Gastrocnemius medialis (tissue), 4 donors: ENCODE measurements around the gene RALGAPA2. TPM values are rescaled to one million over a fixed set of nuclear protein-coding genes. Genes with fewer than 3 reads are reported as not detected.

Experiments
- ATAC-seq, 2 donors: fragments of 150-250 bp; one replicate each; pipeline ENCODE4 v1.9.1; 2016
- DNase-seq, 2 donors: peaks; one replicate each; pipeline ENCODE4 v3.0.0-alpha.2; 2019
- H3K27ac ChIP-seq, 4 donors: fragments of 200-600 bp; sonication (generic); 1 replicate in 1 of 4; 2 replicates in 3 of 4; pipeline ENCODE4 v1.5.1; 2016 to 2018; ENCODE audit warnings: mild to moderate bottlenecking in 2 of 4, moderate library complexity in 1 of 4
- H3K27me3 ChIP-seq, 3 donors: fragments of 200-600 bp; sonication (generic) in 2 of 3; 1 replicate in 1 of 3; 2 replicates in 2 of 3; pipeline versions ENCODE4 v1.5.1 to v1.6.0; 2016 to 2019; ENCODE audit warnings: mild to moderate bottlenecking in 1 of 3, moderate library complexity in 1 of 3
- H3K36me3 ChIP-seq, 2 donors: fragments of 200-600 bp; sonication (generic) in 1 of 2; one replicate each; pipeline ENCODE4 v1.5.1; 2017 to 2018
- H3K4me1 ChIP-seq, 2 donors: fragments of 200-600 bp; sonication (generic) in 1 of 2; one replicate each; pipeline ENCODE4 v1.5.1; 2016 to 2017; ENCODE audit warnings: mild to moderate bottlenecking in 2 of 2
- H3K4me3 ChIP-seq, 4 donors: fragments of 200-600 bp; sonication (generic) in 3 of 4; 1 replicate in 1 of 4; 2 replicates in 3 of 4; pipeline ENCODE4 v1.5.1; 2016 to 2019; ENCODE audit warnings: mild to moderate bottlenecking in 2 of 4
- H3K9me3 ChIP-seq, 3 donors: fragments of 200-600 bp; sonication (generic) in 2 of 3; 1 replicate in 1 of 3; 2 replicates in 2 of 3; pipeline ENCODE4 v1.5.1; 2016 to 2019
- POLR2A ChIP-seq, 2 donors: fragments of 450-650 bp; IDR thresholded peaks; one replicate each; pipeline ENCODE4 v1.6.1; 2017; ENCODE audit warnings: antibody characterized with exemption in 2 of 2, mild to moderate bottlenecking in 2 of 2, moderate library complexity in 2 of 2
- in situ Hi-C, 4 donors: fragments of 200-750 bp; cut with MboI; loops; one replicate each; pipeline versions ENCODE4 v1.15.0 to v1.8.0; 2017; ENCODE audit warnings: low sequenced_read_pairs in 4 of 4
- intact Hi-C: fragments of 100-400 bp; cut with DNase I; formaldehyde crosslinking; loops from one replicate; pipeline ENCODE4 v1.15.1; 2023; ENCODE audit warnings: low total_unique reads
- total RNA-seq, 4 donors: library from RNA; depleted of rRNA; stranded (reverse); fragments of >200 nt; gene quantifications; one replicate each; pipeline versions ENCODE4 v1.1.0 to v1.2.3, GENCODE V29; 2016
- TF ChIP-seq, protein P1 (sequence below), 5 experiments: fragments of 450-650 bp in 3 of 5; fragments of 200-600 bp in 2 of 5; sonication (generic) in 2 of 5; IDR thresholded peaks in 4 of 5; conservative IDR thresholded peaks in 1 of 5; 1 replicate in 4 of 5; 2 replicates in 1 of 5; pipeline ENCODE4 v1.5.1; 2016 to 2019; ENCODE audit warnings: antibody characterized with exemption in 5 of 5, mild to moderate bottlenecking in 3 of 5, moderate library complexity in 3 of 5

Gene RALGAPA2
- total RNA-seq, 4 donors from 2014 or later = 43.2 to 56.9 (median 52.0) TPM

GRCh38 chr20:20527661-20528060 is 184.8 kb downstream of the RALGAPA2 start:
- Histone ChIP-seq H3K27ac (no peak overlapping the region), H3K4me3 (no peak overlapping the region), H3K36me3 (peaks cover 3 to 69% of the 10 kb centered on the region in 2 donors), H3K27me3 (no peaks in the 10 kb centered on the region), H3K4me1 (peaks cover 6 to 16% of the 10 kb centered on the region in 2 donors), H3K9me3 (no peaks in the 10 kb centered on the region)
- no peak for DNase-seq
- no peak for ATAC-seq
- intact Hi-C loops (no loop called here), in situ Hi-C loops (no loop called here)
- TF ChIP-seq POLR2A (IDR thresholded peaks at IDR 0.05) = no peak
- TF ChIP-seq, protein P1, sequence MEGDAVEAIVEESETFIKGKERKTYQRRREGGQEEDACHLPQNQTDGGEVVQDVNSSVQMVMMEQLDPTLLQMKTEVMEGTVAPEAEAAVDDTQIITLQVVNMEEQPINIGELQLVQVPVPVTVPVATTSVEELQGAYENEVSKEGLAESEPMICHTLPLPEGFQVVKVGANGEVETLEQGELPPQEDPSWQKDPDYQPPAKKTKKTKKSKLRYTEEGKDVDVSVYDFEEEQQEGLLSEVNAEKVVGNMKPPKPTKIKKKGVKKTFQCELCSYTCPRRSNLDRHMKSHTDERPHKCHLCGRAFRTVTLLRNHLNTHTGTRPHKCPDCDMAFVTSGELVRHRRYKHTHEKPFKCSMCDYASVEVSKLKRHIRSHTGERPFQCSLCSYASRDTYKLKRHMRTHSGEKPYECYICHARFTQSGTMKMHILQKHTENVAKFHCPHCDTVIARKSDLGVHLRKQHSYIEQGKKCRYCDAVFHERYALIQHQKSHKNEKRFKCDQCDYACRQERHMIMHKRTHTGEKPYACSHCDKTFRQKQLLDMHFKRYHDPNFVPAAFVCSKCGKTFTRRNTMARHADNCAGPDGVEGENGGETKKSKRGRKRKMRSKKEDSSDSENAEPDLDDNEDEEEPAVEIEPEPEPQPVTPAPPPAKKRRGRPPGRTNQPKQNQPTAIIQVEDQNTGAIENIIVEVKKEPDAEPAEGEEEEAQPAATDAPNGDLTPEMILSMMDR (IDR thresholded peaks at IDR 0.05 in 4 of 5, conservative IDR thresholded peaks at IDR 0.05 in 1 of 5) = no peak

DNA sequence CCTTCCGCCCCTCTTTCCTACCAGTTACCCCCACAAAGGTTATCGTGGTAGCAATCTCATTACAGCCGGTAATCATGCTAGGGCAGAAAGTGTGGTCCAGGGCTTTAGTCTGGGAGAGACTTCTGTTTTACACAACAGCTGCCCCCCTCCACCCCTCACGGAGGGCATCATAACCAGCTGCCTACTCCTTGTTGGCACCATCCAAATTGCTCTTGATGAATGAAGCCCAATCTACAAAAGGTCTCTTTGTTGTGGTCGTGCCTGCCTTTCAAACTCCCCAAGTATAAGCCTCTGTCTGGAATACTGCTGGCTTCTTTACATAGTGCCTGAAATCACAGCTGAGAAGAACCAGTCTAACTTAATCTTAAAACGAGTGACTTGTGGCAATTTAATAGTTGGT is 186.7 kb downstream of the RALGAPA2 start:
- ATAC-seq = no peak
- no peak for DNase-seq
- no peak overlapping the region for H3K4me3 ChIP-seq
- no peak for TF ChIP-seq POLR2A (IDR thresholded peaks at IDR 0.05)
- TF ChIP-seq, protein P1 (IDR thresholded peaks at IDR 0.05 in 4 of 5, conservative IDR thresholded peaks at IDR 0.05 in 1 of 5) = no peak
- peak overlapping the region; percentile 28 to 65 (median 56) for H3K27ac ChIP-seq
- in situ Hi-C loops (no loop called here), intact Hi-C loops (no loop called here)
- H3K36me3 ChIP-seq = peaks cover 3 to 62% of the 10 kb centered on the region in 2 donors
- H3K4me1 ChIP-seq = peaks cover 6 to 16% of the 10 kb centered on the region in 2 donors
- no peaks in the 10 kb centered on the region for H3K27me3 ChIP-seq
- H3K9me3 ChIP-seq = no peaks in the 10 kb centered on the region

GRCh38 chr20:20525214-20525613 is 187.2 kb downstream of the RALGAPA2 start:
- TF ChIP-seq POLR2A (IDR thresholded peaks at IDR 0.05) = no peak
- TF ChIP-seq, protein P1 (IDR thresholded peaks at IDR 0.05 in 4 of 5, conservative IDR thresholded peaks at IDR 0.05 in 1 of 5) = no peak
- H3K27me3 ChIP-seq = no peaks in the 10 kb centered on the region
- no peaks in the 10 kb centered on the region for H3K9me3 ChIP-seq
- peak; percentile 72 to 73 for ATAC-seq
- peak overlapping the region; percentile 28 to 65 (median 56) for H3K27ac ChIP-seq
- no peak for DNase-seq
- peaks cover 6 to 16% of the 10 kb centered on the region in 2 donors for H3K4me1 ChIP-seq
- intact Hi-C loops (no loop called here), in situ Hi-C loops (no loop called here)
- H3K4me3 ChIP-seq = no peak overlapping the region
- H3K36me3 ChIP-seq = peaks cover 3 to 61% of the 10 kb centered on the region in 2 donors

DNA sequence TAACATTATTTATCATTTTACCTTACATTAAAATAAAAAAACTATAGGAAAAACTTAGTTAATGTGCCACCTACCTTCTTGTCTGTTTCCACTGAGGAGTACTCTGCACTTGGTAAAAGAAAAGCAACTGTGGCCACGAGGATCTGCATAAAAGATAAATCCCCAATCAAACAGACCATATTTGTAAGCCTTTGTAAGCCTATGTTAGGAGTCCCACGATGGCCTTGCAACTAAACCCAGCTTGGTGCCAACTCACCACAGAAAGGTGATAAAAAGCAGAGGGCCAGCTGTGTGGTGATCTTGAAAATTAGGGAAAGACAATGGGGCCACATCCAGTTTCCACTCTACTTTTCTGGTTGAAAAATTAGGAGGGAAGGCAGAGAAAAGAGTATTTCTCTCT is 187.7 kb downstream of the RALGAPA2 start:
- no peak for ATAC-seq
- H3K27me3 ChIP-seq = no peaks in the 10 kb centered on the region
- H3K4me1 ChIP-seq = peaks cover 6 to 17% of the 10 kb centered on the region in 2 donors
- in situ Hi-C loops (no loop called here), intact Hi-C loops (no loop called here)
- no peak for DNase-seq
- H3K9me3 ChIP-seq = no peaks in the 10 kb centered on the region
- no peak overlapping the region for H3K4me3 ChIP-seq
- H3K27ac ChIP-seq = peak overlapping the region in 2 of 4 donors; percentile 64 to 65
- no peak for TF ChIP-seq POLR2A (IDR thresholded peaks at IDR 0.05)
- TF ChIP-seq, protein P1 (IDR thresholded peaks at IDR 0.05 in 4 of 5, conservative IDR thresholded peaks at IDR 0.05 in 1 of 5) = no peak
- peaks cover 0 to 58% of the 10 kb centered on the region in 2 donors for H3K36me3 ChIP-seq

DNA sequence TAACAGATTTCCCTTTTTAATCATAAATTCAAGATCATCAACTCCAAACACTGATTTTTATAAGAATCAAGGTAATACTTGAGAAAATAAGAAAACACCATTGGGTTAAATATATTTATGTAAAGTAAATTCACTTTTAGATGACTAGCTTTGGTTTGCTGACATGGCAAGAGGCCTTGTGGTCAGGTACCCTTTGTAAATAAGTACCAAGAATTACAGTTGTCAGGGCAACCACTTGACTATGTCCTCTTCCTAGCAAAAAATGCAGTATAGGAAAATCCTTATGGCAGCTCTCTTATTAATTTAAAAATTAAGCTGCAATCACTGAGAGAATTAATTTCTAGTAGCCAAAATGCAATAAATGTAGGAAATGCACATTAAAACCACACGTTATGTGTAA is 190.7 kb downstream of the RALGAPA2 start:
- ATAC-seq (no peak), DNase-seq (no peak)
- H3K4me3 ChIP-seq = no peak overlapping the region
- no peaks in the 10 kb centered on the region for H3K27me3 ChIP-seq
- H3K4me1 ChIP-seq = peaks cover 6 to 26% of the 10 kb centered on the region in 2 donors
- no peaks in the 10 kb centered on the region for H3K9me3 ChIP-seq
- peak overlapping the region in 1 of 4 donors; percentile 70 for H3K27ac ChIP-seq
- in situ Hi-C loops (no loop called here), intact Hi-C loops (no loop called here)
- peaks cover 0 to 38% of the 10 kb centered on the region in 2 donors for H3K36me3 ChIP-seq
- TF ChIP-seq, protein P1 (IDR thresholded peaks at IDR 0.05 in 4 of 5, conservative IDR thresholded peaks at IDR 0.05 in 1 of 5) = no peak
- no peak for TF ChIP-seq POLR2A (IDR thresholded peaks at IDR 0.05)
